Kidney (tissue), 14 donors: ENCODE results near the gene RIMBP2. TPM values are rescaled to one million over a fixed set of nuclear protein-coding genes. Genes with fewer than 3 reads are reported as not detected.

Experiments used
- DNase-seq, 5 donors: peaks; one replicate each; pipeline ENCODE4 v3.0.0-alpha.2; 2013 to 2020
- FAIRE-seq: peaks from 2 replicates; lab custom pipeline; 2012; peaks lifted over from hg19 to GRCh38; lab: Jason Lieb, UNC
- H3K27ac ChIP-seq, 2 donors: one replicate each; pipeline ENCODE4 v1.7.0; 2013; ENCODE audit warnings: low read depth in 2 of 2, low read length in 2 of 2, inconsistent platforms in 1 of 2
- H3K27me3 ChIP-seq: one replicate; pipeline ENCODE4 v1.7.1; 2013; ENCODE audit warnings: low read length, inconsistent platforms; ENCODE audit not compliant: control insufficient read depth, insufficient read depth
- H3K36me3 ChIP-seq, 3 donors: one replicate each; pipeline versions ENCODE4 v1.7.0 to v1.7.1; 2013; ENCODE audit warnings: low read length in 3 of 3, control low read depth in 1 of 3, inconsistent platforms in 1 of 3; ENCODE audit not compliant: insufficient read depth in 3 of 3, control insufficient read depth in 2 of 3
- H3K4me1 ChIP-seq, 3 donors: one replicate each; pipeline versions ENCODE4 v1.7.0 to v1.7.1; 2013; ENCODE audit warnings: low read length in 3 of 3, inconsistent platforms in 1 of 3, low read depth in 1 of 3; ENCODE audit not compliant: control insufficient read depth in 2 of 3, insufficient read depth in 2 of 3
- H3K4me3 ChIP-seq, 3 donors: one replicate each; pipeline versions ENCODE4 v1.7.0 to v1.8.1; 2013; ENCODE audit warnings: low read length in 3 of 3, control low read depth in 1 of 3, inconsistent platforms in 1 of 3
- H3K9ac ChIP-seq, 3 donors: one replicate each; pipeline versions ENCODE4 v1.7.0 to v1.7.1; 2013; ENCODE audit warnings: low read length in 3 of 3, control low read depth in 1 of 3, inconsistent platforms in 1 of 3
- H3K9me3 ChIP-seq, 3 donors: one replicate each; pipeline versions ENCODE4 v1.7.0 to v1.7.1; 2013; ENCODE audit warnings: low read length in 3 of 3, control low read depth in 1 of 3, inconsistent platforms in 1 of 3; ENCODE audit not compliant: control insufficient read depth in 2 of 3, insufficient read depth in 1 of 3
- intact Hi-C: fragments of 100-400 bp; cut with DNase I; formaldehyde crosslinking; loops from one replicate; pipeline ENCODE4 v1.11.1; 2022
- polyA plus RNA-seq: library from polyadenylated mRNA; stranded (reverse); fragments of 350-450 nt; fragmentation: Illumina TruSeq; extraction: RNeasy Lipid Tissue Mini Kit (QIAGEN cat#74804); gene quantifications from one replicate; pipeline ENCODE4 v1.2.3, GENCODE V29; 2014; ENCODE audit warnings: low read depth, low replicate concordance; ENCODE audit not compliant: insufficient read depth
- total RNA-seq: library from RNA; stranded (reverse); fragmentation: NEBNext Ultra II Directional; extraction: Animal tissue kit (Norgen Biotek cat#: 25700); gene quantifications from one replicate; pipeline ENCODE4 v1.2.1, GENCODE V29; 2021
- TF ChIP-seq, protein P1 (sequence below): IDR thresholded peaks from 3 replicates; pipeline ENCODE4 v1.5.1; 2012; ENCODE audit warnings: mild to moderate bottlenecking, moderate library complexity, borderline replicate concordance; ENCODE audit not compliant: insufficient read depth; ENCODE audit errors: extremely low read depth
- donor health status: control.
- donor health status: control.
- donor health status: control.
- donor health status: control.
- donor health status: control.
- donor health status: DM: yes; HTN: yes; CAD: no.
- donor health status: Normal renal cell carcinoma (clear cell type).

Gene RIMBP2
- total and polyA plus RNA-seq, 2 donors from 2014 or later: 2.8 to 51.7 TPM

DNA sequence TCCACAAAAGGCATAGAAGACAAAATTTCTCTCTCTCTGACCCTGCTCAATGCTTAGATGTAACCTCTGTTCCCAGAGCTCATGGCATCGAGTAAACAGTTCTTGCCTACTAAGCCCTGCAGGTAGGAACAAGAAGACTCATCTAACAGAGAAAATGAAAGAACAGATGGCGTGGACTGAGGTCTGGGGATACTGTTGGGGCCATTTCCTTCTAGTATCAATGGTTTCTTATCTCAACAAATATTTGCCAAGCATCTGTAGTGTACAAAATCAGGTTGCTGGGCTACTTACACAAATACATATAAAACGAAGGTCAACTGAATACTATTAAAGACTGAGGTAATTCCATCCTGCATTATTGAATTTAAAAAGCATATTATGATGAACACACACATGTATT, 93.3 kb downstream of the RIMBP2 start:
- TF ChIP-seq, protein P1, sequence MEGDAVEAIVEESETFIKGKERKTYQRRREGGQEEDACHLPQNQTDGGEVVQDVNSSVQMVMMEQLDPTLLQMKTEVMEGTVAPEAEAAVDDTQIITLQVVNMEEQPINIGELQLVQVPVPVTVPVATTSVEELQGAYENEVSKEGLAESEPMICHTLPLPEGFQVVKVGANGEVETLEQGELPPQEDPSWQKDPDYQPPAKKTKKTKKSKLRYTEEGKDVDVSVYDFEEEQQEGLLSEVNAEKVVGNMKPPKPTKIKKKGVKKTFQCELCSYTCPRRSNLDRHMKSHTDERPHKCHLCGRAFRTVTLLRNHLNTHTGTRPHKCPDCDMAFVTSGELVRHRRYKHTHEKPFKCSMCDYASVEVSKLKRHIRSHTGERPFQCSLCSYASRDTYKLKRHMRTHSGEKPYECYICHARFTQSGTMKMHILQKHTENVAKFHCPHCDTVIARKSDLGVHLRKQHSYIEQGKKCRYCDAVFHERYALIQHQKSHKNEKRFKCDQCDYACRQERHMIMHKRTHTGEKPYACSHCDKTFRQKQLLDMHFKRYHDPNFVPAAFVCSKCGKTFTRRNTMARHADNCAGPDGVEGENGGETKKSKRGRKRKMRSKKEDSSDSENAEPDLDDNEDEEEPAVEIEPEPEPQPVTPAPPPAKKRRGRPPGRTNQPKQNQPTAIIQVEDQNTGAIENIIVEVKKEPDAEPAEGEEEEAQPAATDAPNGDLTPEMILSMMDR: no peak
- Histone ChIP-seq H3K27ac (no peak overlapping the region), H3K36me3 (no peaks in the 10 kb centered on the region), H3K9me3 (peaks cover 0 to 9% (median 3%) of the 10 kb centered on the region in 3 donors), H3K4me1 (no peaks in the 10 kb centered on the region), H3K9ac (no peak overlapping the region), H3K27me3 (no peaks in the 10 kb centered on the region), H3K4me3 (no peak overlapping the region)
- FAIRE-seq (no peak), DNase-seq (no peak)
- intact Hi-C loops: no loop called here

DNA sequence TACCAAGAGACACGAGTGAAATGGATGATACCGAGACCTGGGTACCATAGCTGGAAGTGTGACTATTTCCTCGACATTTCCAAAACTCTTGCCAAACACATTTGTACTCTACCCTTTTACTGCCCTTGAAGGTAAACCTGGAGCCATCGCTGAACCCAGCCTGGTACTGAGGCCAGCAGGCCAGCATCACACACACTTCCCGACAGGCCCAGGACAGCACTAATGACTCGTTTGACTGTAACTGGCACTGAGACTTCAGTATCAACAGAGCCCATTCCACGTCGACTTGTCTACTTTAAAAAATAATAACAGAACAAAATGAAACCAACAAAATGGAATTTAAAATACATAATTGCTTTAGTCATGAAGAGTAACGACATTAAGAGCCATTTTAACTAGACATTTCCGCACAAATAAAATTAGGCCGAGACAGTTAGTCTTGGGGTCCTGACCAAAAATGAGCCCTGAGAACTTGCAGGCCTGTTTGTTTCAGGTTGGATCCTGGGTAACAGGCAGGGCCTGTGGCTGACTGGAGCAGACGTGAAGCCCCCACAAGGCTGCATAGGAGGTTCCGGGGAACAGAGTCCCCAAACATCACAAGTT, 94.3 kb downstream of the RIMBP2 start:
- intact Hi-C loops: no loop called here
- FAIRE-seq: no peak

DNA sequence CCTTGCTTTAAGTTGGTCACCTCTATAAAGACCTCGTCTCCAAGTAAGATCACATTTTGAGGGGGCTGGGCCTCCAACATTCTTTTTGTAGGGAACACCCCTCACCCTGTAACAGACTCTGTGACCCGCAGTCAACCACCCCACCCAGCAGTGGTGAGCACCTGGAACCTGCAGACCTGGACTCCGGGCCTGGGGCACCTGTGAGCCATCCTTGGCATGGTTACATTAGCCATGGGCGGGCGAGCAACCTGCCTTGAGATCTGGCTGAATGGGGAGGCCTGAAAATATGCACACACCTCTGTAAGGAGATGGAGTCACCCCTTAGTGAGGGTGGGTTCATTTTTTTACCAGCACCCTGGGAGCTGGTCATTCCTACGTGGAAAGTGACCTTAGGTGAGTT, 95.3 kb downstream of the RIMBP2 start:
- no peak overlapping the region for H3K27ac ChIP-seq
- no peaks in the 10 kb centered on the region for H3K27me3 ChIP-seq
- no peaks in the 10 kb centered on the region for H3K4me1 ChIP-seq
- intact Hi-C loops: no loop called here
- H3K4me3 ChIP-seq: no peak overlapping the region
- H3K9me3 ChIP-seq: peaks cover 0 to 9% (median 3%) of the 10 kb centered on the region in 3 donors
- TF ChIP-seq, protein P1: no peak
- no peaks in the 10 kb centered on the region for H3K36me3 ChIP-seq
- H3K9ac ChIP-seq: no peak overlapping the region
- no peak for FAIRE-seq
- no peak for DNase-seq

More for the DNA sequence above, 94.3 kb downstream of the RIMBP2 start:
- no peak overlapping the region for H3K27ac ChIP-seq
- no peak overlapping the region for H3K4me3 ChIP-seq
- H3K4me1 ChIP-seq: no peaks in the 10 kb centered on the region
- TF ChIP-seq, protein P1: no peak
- peaks cover 0 to 9% (median 3%) of the 10 kb centered on the region in 3 donors for H3K9me3 ChIP-seq
- H3K9ac ChIP-seq: no peak overlapping the region
- no peaks in the 10 kb centered on the region for H3K36me3 ChIP-seq
- H3K27me3 ChIP-seq: no peaks in the 10 kb centered on the region
- DNase-seq: no peak
